ENCODE measurements around the gene IL22. TPM values are rescaled to one million over a fixed set of nuclear protein-coding genes. Genes with fewer than 3 reads are reported as not detected.

The IL22 gene
- total RNA-seq, 4 donors from 2014 or later, result not detected

- no peak overlapping the region for H3K27ac ChIP-seq
- TF ChIP-seq POLR2AphosphoS5 (IDR thresholded peaks at IDR 0.05), result no peak
- TF ChIP-seq CTCF (IDR thresholded peaks at IDR 0.05), result no peak
- TF ChIP-seq POLR2A (IDR thresholded peaks at IDR 0.05), result no peak
- no peak for TF ChIP-seq EP300 (IDR thresholded peaks at IDR 0.05)
- WGBS, 2 donors (ENCODE audit: low coverage in 1 of 2), result 33 to 46% methylated on average over 2 to 3 of the region's 3 CpGs
- H3K27me3 ChIP-seq, result no peaks in the 10 kb centered on the region
- no peak for ATAC-seq
- H3K36me3 ChIP-seq, result no peaks in the 10 kb centered on the region
- H3K4me3 ChIP-seq, result no peak overlapping the region
- H3K4me1 ChIP-seq, result no peaks in the 10 kb centered on the region
- no peaks in the 10 kb centered on the region for H3K9me3 ChIP-seq
These were observed 6.0 kb upstream of the IL22 start for GRCh38 chr12:68259318-68259940.

DNA sequence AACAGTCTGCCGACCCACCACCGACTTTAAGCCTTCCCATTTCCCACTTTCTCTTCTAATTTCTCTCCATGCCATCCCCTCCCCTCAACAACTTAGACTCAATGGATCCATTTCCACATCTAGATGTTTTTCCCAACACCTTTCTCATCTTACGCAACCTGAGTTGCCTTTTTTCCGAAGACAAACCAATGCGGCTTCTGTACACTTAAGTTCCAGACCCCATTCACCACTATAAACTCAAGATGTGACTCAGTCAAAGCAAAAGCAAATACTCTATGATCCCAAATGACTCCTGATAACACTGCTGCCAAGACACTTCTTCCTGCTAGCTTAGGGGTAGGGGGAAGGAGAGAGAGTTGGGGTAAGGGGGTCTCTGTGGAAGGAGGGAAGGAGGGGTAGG, 1.3 kb downstream of the IL22 start:
- H3K4me3 ChIP-seq, result no peak overlapping the region
- no peaks in the 10 kb centered on the region for H3K4me1 ChIP-seq
- 96% methylated on average over 5 of the region's 5 CpGs; no CpG with 5 or more reads in 1 of the 2 donors for WGBS, 2 donors (ENCODE audit: low coverage in 1 of 2)
- H3K9me3 ChIP-seq, result no peaks in the 10 kb centered on the region
- ATAC-seq, result no peak
- no peak for TF ChIP-seq EP300 (IDR thresholded peaks at IDR 0.05)
- no peak for TF ChIP-seq CTCF (IDR thresholded peaks at IDR 0.05)
- TF ChIP-seq POLR2A (IDR thresholded peaks at IDR 0.05), result no peak
- TF ChIP-seq POLR2AphosphoS5 (IDR thresholded peaks at IDR 0.05), result no peak
- no peaks in the 10 kb centered on the region for H3K36me3 ChIP-seq
- no peak overlapping the region for H3K27ac ChIP-seq
- peaks cover 4% of the 10 kb centered on the region for H3K27me3 ChIP-seq

DNA sequence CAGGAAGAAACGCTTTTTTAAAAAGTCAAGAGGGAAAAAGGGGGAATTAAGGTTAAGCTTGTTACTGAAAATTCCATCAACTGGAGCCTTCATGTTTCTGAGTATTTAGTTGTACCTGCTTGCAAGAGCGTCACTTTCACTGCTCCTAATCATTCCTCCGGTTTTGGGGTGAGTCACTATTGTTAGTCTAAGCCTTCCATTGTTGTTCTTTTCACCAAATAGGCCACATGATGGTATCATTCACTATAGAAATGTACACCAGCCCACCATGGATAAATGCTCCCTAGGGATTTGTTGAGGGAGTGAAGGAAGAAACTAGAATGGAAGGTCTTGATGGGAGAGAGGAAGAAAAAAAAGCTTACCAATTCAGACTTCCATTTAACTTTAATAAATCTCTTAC, 3.0 kb downstream of the IL22 start:
- H3K27me3 ChIP-seq, result peaks cover 4% of the 10 kb centered on the region
- TF ChIP-seq POLR2AphosphoS5 (IDR thresholded peaks at IDR 0.05) (no peak), POLR2A (IDR thresholded peaks at IDR 0.05) (no peak), EP300 (IDR thresholded peaks at IDR 0.05) (no peak), CTCF (IDR thresholded peaks at IDR 0.05) (no peak)
- H3K4me3 ChIP-seq, result no peak overlapping the region
- H3K4me1 ChIP-seq, result peaks cover 0 to 12% (median 4%) of the 10 kb centered on the region in 3 donors
- no peak for ATAC-seq
- no peaks in the 10 kb centered on the region for H3K36me3 ChIP-seq
- H3K27ac ChIP-seq, result no peak overlapping the region
- WGBS, 2 donors (ENCODE audit: low coverage in 1 of 2), result 69 to 83% methylated on average over 3 of the region's 3 CpGs
- no peaks in the 10 kb centered on the region for H3K9me3 ChIP-seq

- no peaks in the 10 kb centered on the region for H3K9me3 ChIP-seq
- H3K27me3 ChIP-seq, result peaks cover 4% of the 10 kb centered on the region
- TF ChIP-seq POLR2AphosphoS5 (IDR thresholded peaks at IDR 0.05) (no peak), EP300 (IDR thresholded peaks at IDR 0.05) (no peak), CTCF (IDR thresholded peaks at IDR 0.05) (no peak), POLR2A (IDR thresholded peaks at IDR 0.05) (no peak)
- no peaks in the 10 kb centered on the region for H3K36me3 ChIP-seq
- H3K4me1 ChIP-seq, result peaks cover 0 to 24% (median 8%) of the 10 kb centered on the region in 3 donors
- H3K4me3 ChIP-seq, result no peak overlapping the region
- ATAC-seq, result no peak
- no peak overlapping the region for H3K27ac ChIP-seq
These were observed 5.6 kb downstream of the IL22 start for GRCh38 chr12:68247785-68248184.

DNA sequence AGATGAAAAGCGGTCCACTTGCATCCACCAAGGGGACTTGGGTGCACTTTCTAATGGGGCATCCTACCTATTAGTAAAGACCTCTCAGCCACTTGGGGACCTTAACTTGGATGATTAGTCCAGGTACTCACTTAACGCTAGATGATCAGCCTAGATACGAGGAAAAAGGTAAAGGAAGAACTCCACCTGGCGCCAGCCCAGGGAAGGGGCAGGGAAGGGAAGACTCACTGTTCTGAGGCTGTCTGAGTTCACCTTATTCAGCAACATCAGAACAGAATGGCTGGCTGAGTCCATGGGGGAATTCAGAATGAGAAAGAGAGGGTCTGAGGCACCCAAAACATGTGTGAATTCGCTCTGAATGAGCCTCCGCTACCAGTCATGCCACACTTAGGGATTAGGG, 7.1 kb downstream of the IL22 start:
- Histone ChIP-seq H3K27ac (peak overlapping the region in 3 of 4 donors; percentile 59 to 66 (median 59)), H3K4me1 (peaks cover 0 to 27% (median 11%) of the 10 kb centered on the region in 3 donors), H3K9me3 (no peaks in the 10 kb centered on the region), H3K4me3 (no peak overlapping the region), H3K36me3 (no peaks in the 10 kb centered on the region), H3K27me3 (no peaks in the 10 kb centered on the region)
- WGBS, 2 donors (ENCODE audit: low coverage in 1 of 2), result 52 to 82% methylated on average over 2 to 6 of the region's 6 CpGs
- no peak for ATAC-seq
- TF ChIP-seq EP300 (IDR thresholded peaks at IDR 0.05) (no peak), POLR2AphosphoS5 (IDR thresholded peaks at IDR 0.05) (no peak), CTCF (IDR thresholded peaks at IDR 0.05) (no peak), POLR2A (IDR thresholded peaks at IDR 0.05) (no peak)
